ENCODE data around the gene CD28.
A peak's percentile ranks its signal among the peaks of the same experiment; 100 is the strongest.

Gene CD28

DNA sequence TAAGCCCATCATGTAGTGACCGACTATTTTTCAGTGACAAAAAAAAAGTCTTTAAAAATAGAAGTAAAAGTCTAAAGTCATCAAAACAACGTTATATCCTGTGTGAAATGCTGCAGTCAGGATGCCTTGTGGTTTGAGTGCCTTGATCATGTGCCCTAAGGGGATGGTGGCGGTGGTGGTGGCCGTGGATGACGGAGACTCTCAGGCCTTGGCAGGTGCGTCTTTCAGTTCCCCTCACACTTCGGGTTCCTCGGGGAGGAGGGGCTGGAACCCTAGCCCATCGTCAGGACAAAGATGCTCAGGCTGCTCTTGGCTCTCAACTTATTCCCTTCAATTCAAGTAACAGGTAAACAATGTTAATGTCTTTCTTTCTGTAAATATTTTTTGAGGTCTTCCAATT, at the start of gene CD28:
CD28 (plus strand) TSS at position 237 of the 400 bp plus-strand sequence; CDS start at position 295, 58 bp downstream.
- H3K9ac ChIP-seq (ENCODE audit: low read depth in 1 of 2, low read length in 2 of 2) = peak within 1 kb of the TSS in 1 of 2 donors; percentile 34
- H3K4me3 ChIP-seq (ENCODE audit: low read depth in 1 of 2, low read length in 2 of 2) = peak within 1 kb of the TSS; percentile 15 to 36
- no peak within 1 kb of the TSS for H3K27ac ChIP-seq (ENCODE audit: low read depth, low read length)
- H3K4me1 ChIP-seq (ENCODE audit: control insufficient read depth in 1 of 2, insufficient read depth in 2 of 2, low read length in 2 of 2) = peaks cover 0 to 11% of the 10 kb centered on the region in 2 donors
- no peaks in the 10 kb centered on the region for H3K27me3 ChIP-seq (ENCODE audit: control insufficient read depth in 1 of 2, insufficient read depth in 2 of 2, low read length in 2 of 2)
- H3K36me3 ChIP-seq (ENCODE audit: control insufficient read depth in 1 of 2, insufficient read depth in 2 of 2, low read length in 2 of 2) = no peaks in the 10 kb centered on the region
- no peaks in the 10 kb centered on the region for H3K9me3 ChIP-seq (ENCODE audit: control insufficient read depth in 1 of 2, low read length in 2 of 2)

DNA sequence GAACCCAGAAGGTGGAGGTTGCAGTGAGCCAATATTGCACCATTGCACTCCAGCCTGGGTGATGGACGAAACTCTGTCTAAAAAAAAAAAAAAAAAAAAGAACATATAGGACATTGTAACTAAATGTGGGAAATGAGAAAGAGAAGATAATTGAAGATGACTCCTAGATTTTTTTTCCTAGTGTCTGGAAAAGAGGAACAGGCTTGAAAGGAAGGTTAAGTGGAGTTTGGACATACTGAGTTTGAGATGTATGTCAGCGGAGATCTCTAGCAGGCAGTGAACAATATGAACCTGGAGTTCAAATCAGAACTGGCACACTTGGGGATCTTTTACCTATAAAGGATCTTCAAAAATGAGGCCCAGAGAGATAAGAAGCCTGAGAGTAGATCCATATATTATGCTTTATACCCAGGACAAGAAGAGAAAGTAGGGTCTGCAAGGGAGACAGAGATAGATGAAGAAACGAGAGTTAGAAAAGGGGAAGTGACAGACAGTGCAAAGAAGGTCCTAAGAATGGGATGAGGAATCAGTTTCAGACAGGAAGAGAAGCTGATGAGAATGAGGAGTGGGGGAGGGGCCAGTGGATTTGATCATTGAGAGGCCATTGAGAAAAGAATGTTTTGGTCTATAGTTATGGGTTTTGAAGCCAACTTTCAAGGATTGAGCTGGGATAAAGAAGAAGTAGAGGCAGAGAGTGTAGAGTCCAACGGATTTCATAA, 46.9 kb upstream of the CD28 start:
- Histone ChIP-seq H3K4me1 (ENCODE audit: control insufficient read depth in 1 of 2, insufficient read depth in 2 of 2, low read length in 2 of 2) (peaks cover 14 to 22% of the 10 kb centered on the region in 2 donors), H3K36me3 (ENCODE audit: control insufficient read depth in 1 of 2, insufficient read depth in 2 of 2, low read length in 2 of 2) (no peaks in the 10 kb centered on the region), H3K4me3 (ENCODE audit: low read depth in 1 of 2, low read length in 2 of 2) (no peak overlapping the region), H3K9ac (ENCODE audit: low read depth in 1 of 2, low read length in 2 of 2) (no peak overlapping the region), H3K27ac (ENCODE audit: low read depth, low read length) (no peak overlapping the region), H3K9me3 (ENCODE audit: control insufficient read depth in 1 of 2, low read length in 2 of 2) (no peaks in the 10 kb centered on the region), H3K27me3 (ENCODE audit: control insufficient read depth in 1 of 2, insufficient read depth in 2 of 2, low read length in 2 of 2) (no peaks in the 10 kb centered on the region)

- Histone ChIP-seq H3K9ac (ENCODE audit: low read depth in 1 of 2, low read length in 2 of 2) (no peak overlapping the region), H3K27ac (ENCODE audit: low read depth, low read length) (no peak overlapping the region), H3K4me1 (ENCODE audit: control insufficient read depth in 1 of 2, insufficient read depth in 2 of 2, low read length in 2 of 2) (peaks cover 14 to 15% of the 10 kb centered on the region in 2 donors), H3K36me3 (ENCODE audit: control insufficient read depth in 1 of 2, insufficient read depth in 2 of 2, low read length in 2 of 2) (no peaks in the 10 kb centered on the region), H3K27me3 (ENCODE audit: control insufficient read depth in 1 of 2, insufficient read depth in 2 of 2, low read length in 2 of 2) (no peaks in the 10 kb centered on the region), H3K9me3 (ENCODE audit: control insufficient read depth in 1 of 2, low read length in 2 of 2) (no peaks in the 10 kb centered on the region), H3K4me3 (ENCODE audit: low read depth in 1 of 2, low read length in 2 of 2) (no peak overlapping the region)
Observed at GRCh38 chr2:203660465-203660864, 46.0 kb upstream of the CD28 start.

GRCh38 chr2:203661279-203661908, 45.0 kb upstream of the CD28 start:
- H3K4me3 ChIP-seq (ENCODE audit: low read depth in 1 of 2, low read length in 2 of 2) = no peak overlapping the region
- no peaks in the 10 kb centered on the region for H3K36me3 ChIP-seq (ENCODE audit: control insufficient read depth in 1 of 2, insufficient read depth in 2 of 2, low read length in 2 of 2)
- H3K4me1 ChIP-seq (ENCODE audit: control insufficient read depth in 1 of 2, insufficient read depth in 2 of 2, low read length in 2 of 2) = peaks cover 8 to 9% of the 10 kb centered on the region in 2 donors
- no peaks in the 10 kb centered on the region for H3K9me3 ChIP-seq (ENCODE audit: control insufficient read depth in 1 of 2, low read length in 2 of 2)
- H3K27ac ChIP-seq (ENCODE audit: low read depth, low read length) = no peak overlapping the region
- no peaks in the 10 kb centered on the region for H3K27me3 ChIP-seq (ENCODE audit: control insufficient read depth in 1 of 2, insufficient read depth in 2 of 2, low read length in 2 of 2)
- no peak overlapping the region for H3K9ac ChIP-seq (ENCODE audit: low read depth in 1 of 2, low read length in 2 of 2)

GRCh38 chr2:203662487-203662886, 44.0 kb upstream of the CD28 start:
- H3K27me3 ChIP-seq (ENCODE audit: control insufficient read depth in 1 of 2, insufficient read depth in 2 of 2, low read length in 2 of 2) = no peaks in the 10 kb centered on the region
- no peaks in the 10 kb centered on the region for H3K4me1 ChIP-seq (ENCODE audit: control insufficient read depth in 1 of 2, insufficient read depth in 2 of 2, low read length in 2 of 2)
- H3K27ac ChIP-seq (ENCODE audit: low read depth, low read length) = no peak overlapping the region
- no peaks in the 10 kb centered on the region for H3K36me3 ChIP-seq (ENCODE audit: control insufficient read depth in 1 of 2, insufficient read depth in 2 of 2, low read length in 2 of 2)
- H3K4me3 ChIP-seq (ENCODE audit: low read depth in 1 of 2, low read length in 2 of 2) = no peak overlapping the region
- no peak overlapping the region for H3K9ac ChIP-seq (ENCODE audit: low read depth in 1 of 2, low read length in 2 of 2)
- no peaks in the 10 kb centered on the region for H3K9me3 ChIP-seq (ENCODE audit: control insufficient read depth in 1 of 2, low read length in 2 of 2)

GRCh38 chr2:203662951-203663350, 43.5 kb upstream of the CD28 start:
- Histone ChIP-seq H3K4me1 (ENCODE audit: control insufficient read depth in 1 of 2, insufficient read depth in 2 of 2, low read length in 2 of 2) (no peaks in the 10 kb centered on the region), H3K27me3 (ENCODE audit: control insufficient read depth in 1 of 2, insufficient read depth in 2 of 2, low read length in 2 of 2) (no peaks in the 10 kb centered on the region), H3K27ac (ENCODE audit: low read depth, low read length) (no peak overlapping the region), H3K4me3 (ENCODE audit: low read depth in 1 of 2, low read length in 2 of 2) (no peak overlapping the region), H3K9me3 (ENCODE audit: control insufficient read depth in 1 of 2, low read length in 2 of 2) (no peaks in the 10 kb centered on the region), H3K9ac (ENCODE audit: low read depth in 1 of 2, low read length in 2 of 2) (no peak overlapping the region), H3K36me3 (ENCODE audit: control insufficient read depth in 1 of 2, insufficient read depth in 2 of 2, low read length in 2 of 2) (no peaks in the 10 kb centered on the region)

DNA sequence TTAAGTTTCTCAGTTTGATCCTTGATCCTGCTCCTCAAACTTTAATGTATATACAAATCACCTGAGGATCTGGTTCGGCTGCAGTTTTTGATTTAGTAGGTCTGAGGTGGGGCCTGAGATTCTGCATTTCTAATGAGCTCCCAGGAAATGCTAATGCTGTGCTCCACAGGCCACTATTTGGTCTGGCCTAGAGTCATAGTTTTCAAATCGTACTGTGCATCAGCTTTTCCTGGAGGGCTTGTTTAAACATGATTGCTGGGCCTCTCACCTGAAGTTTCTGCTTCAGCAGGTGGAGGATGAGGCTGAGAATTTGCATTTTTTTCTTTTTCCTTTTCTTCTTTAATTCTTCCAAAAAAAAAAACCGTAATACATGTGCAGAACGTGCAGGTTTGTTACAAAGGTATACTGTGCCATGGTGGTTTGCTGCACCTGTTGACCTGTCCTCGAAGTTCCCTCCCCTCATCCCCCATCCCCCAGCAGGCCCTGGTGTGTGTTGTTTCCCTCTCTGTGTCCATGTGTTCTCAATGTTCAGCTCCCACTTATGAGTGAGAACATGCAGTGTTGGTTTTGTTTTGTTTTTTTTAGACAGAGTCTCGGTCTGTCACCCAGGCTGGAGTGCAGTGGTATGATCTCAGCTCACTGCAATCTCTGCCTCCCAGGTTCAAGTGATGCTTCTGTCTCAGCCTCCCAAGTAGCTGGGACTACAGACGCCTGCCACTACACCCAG, 42.2 kb upstream of the CD28 start:
- no peak overlapping the region for H3K9ac ChIP-seq (ENCODE audit: low read depth in 1 of 2, low read length in 2 of 2)
- H3K36me3 ChIP-seq (ENCODE audit: control insufficient read depth in 1 of 2, insufficient read depth in 2 of 2, low read length in 2 of 2) = no peaks in the 10 kb centered on the region
- H3K4me3 ChIP-seq (ENCODE audit: low read depth in 1 of 2, low read length in 2 of 2) = no peak overlapping the region
- H3K27me3 ChIP-seq (ENCODE audit: control insufficient read depth in 1 of 2, insufficient read depth in 2 of 2, low read length in 2 of 2) = no peaks in the 10 kb centered on the region
- H3K9me3 ChIP-seq (ENCODE audit: control insufficient read depth in 1 of 2, low read length in 2 of 2) = no peaks in the 10 kb centered on the region
- no peaks in the 10 kb centered on the region for H3K4me1 ChIP-seq (ENCODE audit: control insufficient read depth in 1 of 2, insufficient read depth in 2 of 2, low read length in 2 of 2)
- no peak overlapping the region for H3K27ac ChIP-seq (ENCODE audit: low read depth, low read length)

GRCh38 chr2:203667838-203668237, 38.6 kb upstream of the CD28 start:
- no peaks in the 10 kb centered on the region for H3K9me3 ChIP-seq (ENCODE audit: control insufficient read depth in 1 of 2, low read length in 2 of 2)
- no peak overlapping the region for H3K27ac ChIP-seq (ENCODE audit: low read depth, low read length)
- H3K27me3 ChIP-seq (ENCODE audit: control insufficient read depth in 1 of 2, insufficient read depth in 2 of 2, low read length in 2 of 2) = no peaks in the 10 kb centered on the region
- no peaks in the 10 kb centered on the region for H3K4me1 ChIP-seq (ENCODE audit: control insufficient read depth in 1 of 2, insufficient read depth in 2 of 2, low read length in 2 of 2)
- H3K36me3 ChIP-seq (ENCODE audit: control insufficient read depth in 1 of 2, insufficient read depth in 2 of 2, low read length in 2 of 2) = no peaks in the 10 kb centered on the region
- H3K9ac ChIP-seq (ENCODE audit: low read depth in 1 of 2, low read length in 2 of 2) = no peak overlapping the region
- H3K4me3 ChIP-seq (ENCODE audit: low read depth in 1 of 2, low read length in 2 of 2) = no peak overlapping the region

DNA sequence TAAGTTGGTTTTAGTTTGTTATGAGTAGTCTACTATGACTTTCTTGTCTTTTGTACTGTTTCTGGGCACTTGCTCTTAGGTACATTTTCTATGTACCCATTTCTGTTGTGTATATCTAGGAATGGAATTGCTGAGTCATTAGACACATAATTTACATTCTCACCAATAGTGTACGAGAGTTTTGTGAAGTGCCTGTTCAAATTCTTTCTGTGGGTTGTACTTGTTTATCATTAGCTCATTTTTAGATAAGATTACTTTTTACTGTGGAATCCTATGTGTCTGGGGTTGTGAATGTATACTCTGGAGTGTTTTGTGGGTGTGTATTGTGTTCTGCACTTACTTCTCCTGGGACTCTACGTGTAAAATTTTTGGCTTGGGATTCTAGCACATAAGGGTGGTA, 36.6 kb upstream of the CD28 start:
- H3K9me3 ChIP-seq (ENCODE audit: control insufficient read depth in 1 of 2, low read length in 2 of 2) = no peaks in the 10 kb centered on the region
- no peak overlapping the region for H3K4me3 ChIP-seq (ENCODE audit: low read depth in 1 of 2, low read length in 2 of 2)
- no peaks in the 10 kb centered on the region for H3K27me3 ChIP-seq (ENCODE audit: control insufficient read depth in 1 of 2, insufficient read depth in 2 of 2, low read length in 2 of 2)
- H3K9ac ChIP-seq (ENCODE audit: low read depth in 1 of 2, low read length in 2 of 2) = no peak overlapping the region
- no peaks in the 10 kb centered on the region for H3K4me1 ChIP-seq (ENCODE audit: control insufficient read depth in 1 of 2, insufficient read depth in 2 of 2, low read length in 2 of 2)
- no peak overlapping the region for H3K27ac ChIP-seq (ENCODE audit: low read depth, low read length)
- no peaks in the 10 kb centered on the region for H3K36me3 ChIP-seq (ENCODE audit: control insufficient read depth in 1 of 2, insufficient read depth in 2 of 2, low read length in 2 of 2)

DNA sequence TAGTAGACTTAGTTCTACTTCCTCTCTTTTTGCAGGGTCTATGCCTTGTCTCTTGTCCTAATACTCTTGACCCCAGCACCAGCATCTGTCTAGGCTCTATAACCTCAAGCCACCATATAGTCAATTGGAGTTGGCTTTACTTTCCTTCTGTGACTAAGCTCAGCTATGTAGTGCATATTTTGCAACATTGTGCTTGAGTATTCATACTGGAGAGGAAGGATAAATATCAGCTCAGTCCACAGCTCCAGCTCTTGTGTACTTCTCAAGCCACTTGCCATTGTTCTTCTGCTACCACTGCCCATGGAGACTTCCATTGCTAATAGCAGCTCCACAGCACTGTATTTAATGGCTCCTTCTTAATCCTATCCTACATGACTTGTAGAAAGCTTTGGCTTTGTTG, 35.5 kb upstream of the CD28 start:
- Histone ChIP-seq H3K27ac (ENCODE audit: low read depth, low read length) (no peak overlapping the region), H3K4me1 (ENCODE audit: control insufficient read depth in 1 of 2, insufficient read depth in 2 of 2, low read length in 2 of 2) (no peaks in the 10 kb centered on the region), H3K36me3 (ENCODE audit: control insufficient read depth in 1 of 2, insufficient read depth in 2 of 2, low read length in 2 of 2) (no peaks in the 10 kb centered on the region)

More for the DNA sequence above, 35.5 kb upstream of the CD28 start:
- Histone ChIP-seq H3K27me3 (ENCODE audit: control insufficient read depth in 1 of 2, insufficient read depth in 2 of 2, low read length in 2 of 2) (no peaks in the 10 kb centered on the region), H3K4me3 (ENCODE audit: low read depth in 1 of 2, low read length in 2 of 2) (no peak overlapping the region), H3K9ac (ENCODE audit: low read depth in 1 of 2, low read length in 2 of 2) (no peak overlapping the region), H3K9me3 (ENCODE audit: control insufficient read depth in 1 of 2, low read length in 2 of 2) (no peaks in the 10 kb centered on the region)

Measured in duodenal mucosa (tissue), 2 donors.